NCI-H82 treated with DMSO at 0.1 percent for 48 hours (cell line): Measurements from ENCODE around the gene SIAH3.

Source experiments
- DNase-seq: peaks from one replicate; lab custom pipeline; 2025; ENCODE audit not compliant: unreplicated experiment; lab: John Stamatoyannopoulos, UW

SIAH3 gene

GRCh38 chr13:45825387-45825650 is 26.2 kb downstream of the SIAH3 start:
- DNase-seq, result no peak

GRCh38 chr13:45823583-45823982 is 28.0 kb downstream of the SIAH3 start:
- DNase-seq, result no peak

GRCh38 chr13:45821811-45822210 is 29.7 kb downstream of the SIAH3 start:
- DNase-seq, result no peak

- DNase-seq, result no peak
Observed at GRCh38 chr13:45820106-45820838, 31.3 kb downstream of the SIAH3 start.

GRCh38 chr13:45817833-45818232 is 33.7 kb downstream of the SIAH3 start:
- no peak for DNase-seq

GRCh38 chr13:45816427-45816826 is 35.1 kb downstream of the SIAH3 start:
- no peak for DNase-seq

GRCh38 chr13:45812695-45813372 is 38.7 kb downstream of the SIAH3 start:
- DNase-seq, result no peak

- peak; percentile 17 for DNase-seq
Observed at GRCh38 chr13:45811891-45812694, 39.5 kb downstream of the SIAH3 start.

GRCh38 chr13:45809801-45810394 is 41.7 kb downstream of the SIAH3 start:
- no peak for DNase-seq

GRCh38 chr13:45808925-45809324 is 42.6 kb downstream of the SIAH3 start:
- no peak for DNase-seq

GRCh38 chr13:45807520-45808099 is 43.9 kb downstream of the SIAH3 start:
- DNase-seq, result peak; percentile 73

GRCh38 chr13:45800485-45800884 is 51.1 kb downstream of the SIAH3 start:
- no peak for DNase-seq

GRCh38 chr13:45799451-45799850 is 52.1 kb downstream of the SIAH3 start:
- peak; percentile 24 for DNase-seq

- no peak for DNase-seq
Observed at GRCh38 chr13:45798851-45799250, 52.7 kb downstream of the SIAH3 start.

GRCh38 chr13:45796426-45797235 is 54.9 kb downstream of the SIAH3 start:
- DNase-seq, result peak; percentile 67

GRCh38 chr13:45792827-45793303 is 58.7 kb downstream of the SIAH3 start:
- DNase-seq, result no peak

GRCh38 chr13:45788011-45788410 is 63.5 kb downstream of the SIAH3 start:
- no peak for DNase-seq

- DNase-seq, result no peak
Observed at GRCh38 chr13:45787346-45787745, 64.2 kb downstream of the SIAH3 start.

GRCh38 chr13:45786293-45786920 is 65.1 kb downstream of the SIAH3 start:
- DNase-seq, result no peak
